ENCODE data around the gene PLCG2. TPM values are rescaled to one million over a fixed set of nuclear protein-coding genes. Genes with fewer than 3 reads are reported as not detected.
A peak's percentile ranks its signal among the peaks of the same experiment; 100 is the strongest.

PLCG2 gene
- polyA plus RNA-seq, 3 donors: 19.5 to 47.4 (median 35.5) TPM

DNA sequence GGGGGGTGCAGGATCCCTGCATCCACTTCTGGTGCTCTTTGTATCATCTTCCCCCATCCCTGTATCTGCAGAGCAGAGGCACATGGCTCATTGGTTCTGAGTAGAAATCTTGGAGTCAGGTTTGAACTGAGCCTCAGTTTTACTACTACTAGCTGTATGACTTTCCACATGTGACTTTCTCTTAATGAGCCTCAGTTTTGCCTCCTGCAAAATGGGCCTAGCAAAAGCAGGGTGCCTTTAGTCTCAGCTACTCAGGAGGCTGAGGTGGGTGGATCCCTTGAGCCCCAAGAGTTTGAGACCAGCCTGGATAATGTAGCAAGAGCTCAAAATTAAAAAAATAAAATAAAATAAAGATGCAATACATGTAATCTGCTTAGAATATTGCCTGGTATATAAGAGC lies 150.8 kb downstream of the PLCG2 start:
- intact Hi-C loops (cut with micrococcal nuclease): loop anchor here in 1 of 2 donors (10.0 kb wide), 1 partner anchor 305 kb away; no protein-coding TSS in a partner anchor
- H3K27ac Mint-ChIP-seq: no peak overlapping the region
- no peak for DNase-seq
- TF ChIP-seq CTCF (IDR thresholded peaks at IDR 0.05): no peak
- H3K9me3 ChIP-seq (replicated peaks in 1 of 2; ENCODE audit: control insufficient read depth in 1 of 2, insufficient read depth in 1 of 2, low read length in 2 of 2): no peaks in the 10 kb centered on the region
- no peak overlapping the region for H3K9ac ChIP-seq (ENCODE audit: insufficient read depth, low read length, poor library complexity, severe bottlenecking)
- H3K27me3 ChIP-seq (ENCODE audit: control insufficient read depth in 2 of 2, insufficient read depth in 2 of 2, low read length in 2 of 2): no peaks in the 10 kb centered on the region
- peaks cover 0 to 2% (median 0%) of the 10 kb centered on the region in 7 donors for H3K9me3 Mint-ChIP-seq
- no peak overlapping the region for H3K4me3 Mint-ChIP-seq
- no peaks in the 10 kb centered on the region for H4K20me1 ChIP-seq (ENCODE audit: insufficient read depth, low read length)
- H3K79me2 ChIP-seq (ENCODE audit: insufficient read depth, low read length): no peaks in the 10 kb centered on the region
- peaks cover 0 to 2% (median 0%) of the 10 kb centered on the region in 3 donors for H3K27me3 Mint-ChIP-seq (ENCODE audit: low read depth in 3 of 3)
- no peaks in the 10 kb centered on the region for H3K4me1 Mint-ChIP-seq
- H3K36me3 Mint-ChIP-seq: peaks cover 93 to 96% of the 10 kb centered on the region in 2 donors
- H3K4me2 ChIP-seq (replicated peaks; ENCODE audit: extremely low read depth, low read length, poor library complexity, severe bottlenecking): no peak overlapping the region
- H3K4me1 ChIP-seq (ENCODE audit: control insufficient read depth in 1 of 2, insufficient read depth in 2 of 2, low read length in 2 of 2): no peaks in the 10 kb centered on the region
- H3K27ac ChIP-seq (ENCODE audit: low read depth in 1 of 2, low read length in 2 of 2): no peak overlapping the region
- no peak overlapping the region for H3K4me3 ChIP-seq (replicated peaks in 1 of 3; ENCODE audit: low read depth in 2 of 3, low read length in 3 of 3)
- no peak overlapping the region for H2AFZ ChIP-seq (ENCODE audit: insufficient read depth, low read depth, low read length, poor library complexity, severe bottlenecking)
- H3K36me3 ChIP-seq (replicated peaks in 1 of 2; ENCODE audit: control insufficient read depth in 1 of 2, insufficient read depth in 2 of 2, low read length in 2 of 2): peaks cover 89 to 99% of the 10 kb centered on the region in 2 donors

GRCh38 chr16:81931927-81932326 lies 152.8 kb downstream of the PLCG2 start:
- no peak overlapping the region for H3K4me3 Mint-ChIP-seq

More at GRCh38 chr16:81931927-81932326, 152.8 kb downstream of the PLCG2 start:
- Histone ChIP-seq H3K27ac (ENCODE audit: low read depth in 1 of 2, low read length in 2 of 2) (no peak overlapping the region), H3K4me2 (replicated peaks; ENCODE audit: extremely low read depth, low read length, poor library complexity, severe bottlenecking) (no peak overlapping the region), H3K4me1 (ENCODE audit: control insufficient read depth in 1 of 2, insufficient read depth in 2 of 2, low read length in 2 of 2) (no peaks in the 10 kb centered on the region), H3K4me3 (replicated peaks in 1 of 3; ENCODE audit: low read depth in 2 of 3, low read length in 3 of 3) (no peak overlapping the region), H3K36me3 (replicated peaks in 1 of 2; ENCODE audit: control insufficient read depth in 1 of 2, insufficient read depth in 2 of 2, low read length in 2 of 2) (peaks cover 95 to 99% of the 10 kb centered on the region in 2 donors), H3K27me3 (ENCODE audit: control insufficient read depth in 2 of 2, insufficient read depth in 2 of 2, low read length in 2 of 2) (no peaks in the 10 kb centered on the region), H3K9ac (ENCODE audit: insufficient read depth, low read length, poor library complexity, severe bottlenecking) (no peak overlapping the region), H4K20me1 (ENCODE audit: insufficient read depth, low read length) (no peaks in the 10 kb centered on the region), H2AFZ (ENCODE audit: insufficient read depth, low read depth, low read length, poor library complexity, severe bottlenecking) (no peak overlapping the region), H3K9me3 (replicated peaks in 1 of 2; ENCODE audit: control insufficient read depth in 1 of 2, insufficient read depth in 1 of 2, low read length in 2 of 2) (no peaks in the 10 kb centered on the region), H3K79me2 (ENCODE audit: insufficient read depth, low read length) (no peaks in the 10 kb centered on the region)
- WGBS (ENCODE audit: insufficient coverage): no CpG with 5 or more reads among the region's 5 CpGs
- intact Hi-C loops (cut with micrococcal nuclease): loop anchor here in 1 of 2 donors (10.0 kb wide), 1 partner anchor 303 kb away; no protein-coding TSS in a partner anchor
- H3K9me3 Mint-ChIP-seq: no peaks in the 10 kb centered on the region
- no peak for DNase-seq
- H3K27ac Mint-ChIP-seq: peak overlapping the region in 1 of 7 donors; percentile 50
- no peaks in the 10 kb centered on the region for H3K4me1 Mint-ChIP-seq
- TF ChIP-seq CTCF (IDR thresholded peaks at IDR 0.05): no peak
- peaks cover 94 to 96% of the 10 kb centered on the region in 2 donors for H3K36me3 Mint-ChIP-seq
- peaks cover 0 to 2% (median 0%) of the 10 kb centered on the region in 3 donors for H3K27me3 Mint-ChIP-seq (ENCODE audit: low read depth in 3 of 3)

Data from CD14-positive monocyte (primary cell).